Common myeloid progenitor, CD34-positive (primary cell): ENCODE data around the gene FGF12.

Experiments
- CTCF ChIA-PET: fragments of 350-600 bp; sonication (Branson Sonifier 250); formaldehyde crosslinking; loops from one replicate; lab custom pipeline; 2021; ENCODE audit warnings: antibody characterized with exemption; lab: Charles Lee
- POLR2A ChIA-PET: fragments of 350-600 bp; sonication (Branson Sonifier 250); formaldehyde crosslinking; loops from one replicate; lab custom pipeline; 2021; ENCODE audit warnings: antibody characterized with exemption; lab: Charles Lee
- DNase-seq, 3 donors: peaks; one replicate each; pipeline versions ENCODE4 v3.0.0 to v3.0.0-alpha.2; 2013
- H3K27ac ChIP-seq, 2 experiments: 1 replicate in 1 of 2; 2 replicates in 1 of 2; pipeline ENCODE4 v1.7.0; 2013; ENCODE audit warnings: inconsistent platforms in 2 of 2, low read length in 2 of 2, mild to moderate bottlenecking in 2 of 2, low read depth in 1 of 2, moderate library complexity in 1 of 2; ENCODE audit not compliant: severe bottlenecking in 2 of 2, insufficient read depth in 1 of 2, poor library complexity in 1 of 2
- H3K27me3 ChIP-seq, 5 experiments: replicated peaks in 2 of 5; 1 replicate in 3 of 5; 2 replicates in 2 of 5; pipeline versions ENCODE4 v1.6.1 to v1.7.0; 2013; ENCODE audit warnings: low read length in 4 of 5, mild to moderate bottlenecking in 2 of 5, moderate library complexity in 2 of 5, inconsistent platforms in 1 of 5; ENCODE audit not compliant: insufficient read depth in 5 of 5, control insufficient read depth in 4 of 5
- H3K36me3 ChIP-seq, 4 experiments: 1 replicate in 2 of 4; 2 replicates in 2 of 4; pipeline versions ENCODE4 v1.6.1 to v1.7.0; 2013; ENCODE audit warnings: low read length in 3 of 4, control low read depth in 1 of 4, mild to moderate bottlenecking in 1 of 4; ENCODE audit not compliant: control insufficient read depth in 4 of 4, insufficient read depth in 4 of 4
- H3K4me1 ChIP-seq, 4 experiments: 1 replicate in 3 of 4; 2 replicates in 1 of 4; pipeline versions ENCODE4 v1.6.1 to v1.7.1; 2013; ENCODE audit warnings: low read length in 3 of 4, mild to moderate bottlenecking in 3 of 4, control low read depth in 1 of 4, inconsistent platforms in 1 of 4, moderate library complexity in 1 of 4; ENCODE audit not compliant: control insufficient read depth in 4 of 4, insufficient read depth in 4 of 4; ENCODE audit errors: control extremely low read depth in 1 of 4
- H3K4me3 ChIP-seq, 7 experiments: 1 replicate in 4 of 7; 2 replicates in 3 of 7; pipeline versions ENCODE4 v1.5.1 to v1.7.0; 2013; ENCODE audit warnings: mild to moderate bottlenecking in 7 of 7, low read length in 6 of 7, moderate library complexity in 6 of 7, inconsistent platforms in 2 of 7, low read depth in 2 of 7, control low read depth in 1 of 7; ENCODE audit not compliant: insufficient read depth in 4 of 7, control insufficient read depth in 1 of 7; ENCODE audit errors: extremely low read depth in 1 of 7
- H3K9me3 ChIP-seq, 5 experiments: 1 replicate in 4 of 5; 2 replicates in 1 of 5; pipeline versions ENCODE4 v1.6.1 to v1.7.1; 2013; ENCODE audit warnings: low read length in 4 of 5, mild to moderate bottlenecking in 2 of 5, inconsistent platforms in 1 of 5, low read depth in 1 of 5, moderate library complexity in 1 of 5; ENCODE audit not compliant: control insufficient read depth in 4 of 5, insufficient read depth in 2 of 5; ENCODE audit errors: control extremely low read depth in 1 of 5
- WGBS: methylation state at CpG from one replicate; pipeline ENCODE4 v1.1.5; 2013; ENCODE audit not compliant: insufficient coverage; 5-methylcytosine and 5-hydroxymethylcytosine counted together

Gene FGF12

GRCh38 chr3:192367616-192368015 lies 359.7 kb downstream of the FGF12 start:
- no peaks in the 10 kb centered on the region for H3K9me3 ChIP-seq
- POLR2A ChIA-PET: no interaction called here
- no peak overlapping the region for H3K27ac ChIP-seq
- peaks cover 0 to 3% (median 0%) of the 10 kb centered on the region in 5 experiments for H3K27me3 ChIP-seq
- no peaks in the 10 kb centered on the region for H3K4me1 ChIP-seq
- CTCF ChIA-PET: no interaction called here
- H3K4me3 ChIP-seq: no peak overlapping the region
- WGBS: 100% methylated on average over 3 of the region's 5 CpGs
- no peaks in the 10 kb centered on the region for H3K36me3 ChIP-seq
- no peak for DNase-seq

GRCh38 chr3:192366916-192367315 lies 360.4 kb downstream of the FGF12 start:
- POLR2A ChIA-PET: no interaction called here
- no peak overlapping the region for H3K27ac ChIP-seq
- CTCF ChIA-PET: no interaction called here

GRCh38 chr3:192365571-192365970 lies 361.8 kb downstream of the FGF12 start:
- ChIA-PET POLR2A (no interaction called here), CTCF (no interaction called here)
- no peak overlapping the region for H3K4me3 ChIP-seq
- no peaks in the 10 kb centered on the region for H3K9me3 ChIP-seq
- no peaks in the 10 kb centered on the region for H3K36me3 ChIP-seq
- H3K27ac ChIP-seq: no peak overlapping the region
- WGBS: 58% methylated on average over 4 of the region's 7 CpGs
- no peaks in the 10 kb centered on the region for H3K4me1 ChIP-seq
- H3K27me3 ChIP-seq: peaks cover 0 to 3% (median 0%) of the 10 kb centered on the region in 5 experiments
- no peak for DNase-seq

More at GRCh38 chr3:192366916-192367315, 360.4 kb downstream of the FGF12 start:
- no peak for DNase-seq
- Histone ChIP-seq H3K9me3 (no peaks in the 10 kb centered on the region), H3K36me3 (no peaks in the 10 kb centered on the region), H3K4me1 (no peaks in the 10 kb centered on the region), H3K4me3 (no peak overlapping the region), H3K27me3 (peaks cover 0 to 3% (median 0%) of the 10 kb centered on the region in 5 experiments)
- WGBS: 100% methylated on average over 4 of the region's 6 CpGs

- H3K27me3 ChIP-seq: peaks cover 0 to 3% (median 0%) of the 10 kb centered on the region in 5 experiments
- no peaks in the 10 kb centered on the region for H3K36me3 ChIP-seq
- no CpG with 5 or more reads among the region's 1 CpG for WGBS
Observed at GRCh38 chr3:192364316-192364715, 363.0 kb downstream of the FGF12 start.

GRCh38 chr3:192354687-192355086 lies 372.7 kb downstream of the FGF12 start:
- H3K4me3 ChIP-seq: no peak overlapping the region
- no peak overlapping the region for H3K27ac ChIP-seq
- DNase-seq: no peak
- ChIA-PET POLR2A (no interaction called here), CTCF (no interaction called here)
- H3K4me1 ChIP-seq: no peaks in the 10 kb centered on the region
- H3K9me3 ChIP-seq: no peaks in the 10 kb centered on the region
- no peaks in the 10 kb centered on the region for H3K27me3 ChIP-seq
- no peaks in the 10 kb centered on the region for H3K36me3 ChIP-seq
- 86% methylated on average over 5 of the region's 7 CpGs for WGBS

More at GRCh38 chr3:192364316-192364715, 363.0 kb downstream of the FGF12 start:
- H3K4me3 ChIP-seq: no peak overlapping the region
- no peaks in the 10 kb centered on the region for H3K9me3 ChIP-seq
- no peak for DNase-seq
- ChIA-PET POLR2A (no interaction called here), CTCF (no interaction called here)
- no peak overlapping the region for H3K27ac ChIP-seq
- H3K4me1 ChIP-seq: no peaks in the 10 kb centered on the region

GRCh38 chr3:192352142-192352541 lies 375.2 kb downstream of the FGF12 start:
- H3K4me1 ChIP-seq: no peaks in the 10 kb centered on the region
- H3K27ac ChIP-seq: no peak overlapping the region
- no peaks in the 10 kb centered on the region for H3K9me3 ChIP-seq
- no peak for DNase-seq
- POLR2A ChIA-PET: no interaction called here
- no peaks in the 10 kb centered on the region for H3K27me3 ChIP-seq
- no peaks in the 10 kb centered on the region for H3K36me3 ChIP-seq
- no peak overlapping the region for H3K4me3 ChIP-seq
- CTCF ChIA-PET: interaction anchor here (1.3 kb wide), 1 partner anchor 165 kb away, joined by 3 read pairs; no protein-coding TSS in a partner anchor

GRCh38 chr3:192351441-192351840 lies 375.9 kb downstream of the FGF12 start:
- Histone ChIP-seq H3K27ac (no peak overlapping the region), H3K9me3 (no peaks in the 10 kb centered on the region), H3K36me3 (no peaks in the 10 kb centered on the region), H3K4me3 (no peak overlapping the region), H3K27me3 (no peaks in the 10 kb centered on the region), H3K4me1 (no peaks in the 10 kb centered on the region)
- no peak for DNase-seq
- ChIA-PET POLR2A (no interaction called here), CTCF (interaction anchor here (0.8 to 1.3 kb wide), 3 partner anchors 12 to 164 kb away, joined by 3 read pairs; no protein-coding TSS in a partner anchor)
- WGBS: 90% methylated on average over 2 of the region's 3 CpGs
